T-helper 17 cell (primary cell): ENCODE data around the gene DRICH1. TPM values are rescaled to one million over a fixed set of nuclear protein-coding genes. Genes with fewer than 3 reads are reported as not detected.
"Not testable (repeated sequence)": the region's sequence is repeated elsewhere in the genome, so short reads cannot be mapped to it uniquely, and the experiment has no call there.

Experiments
- ATAC-seq: fragments of 150-1000 bp; cut with Tn5 transposase; 2 replicates; pipeline ENCODE4 v1.10.0; 2021; ENCODE audit warnings: mild to moderate bottlenecking, moderate library complexity
- DNase-seq, 3 donors: peaks; one replicate each; pipeline versions ENCODE4 v3.0.0 to v3.0.0-alpha.2; 2020 to 2021
- H3K9me3 ChIP-seq: one replicate; pipeline ENCODE4 v1.7.0; 2013; ENCODE audit warnings: low read length, mild to moderate bottlenecking; ENCODE audit not compliant: control insufficient read depth, poor library complexity, severe bottlenecking
- H3K27ac Mint-ChIP-seq: one replicate; pipeline ENCODE4 v1.8.0; 2022; ENCODE audit warnings: mild to moderate bottlenecking, moderate library complexity, mixed read lengths
- H3K27me3 Mint-ChIP-seq: one replicate; pipeline ENCODE4 v1.8.0; 2022; ENCODE audit warnings: mixed read lengths
- H3K36me3 Mint-ChIP-seq: one replicate; pipeline ENCODE4 v1.8.0; 2022; ENCODE audit warnings: low read depth, mixed read lengths
- H3K4me1 Mint-ChIP-seq: one replicate; pipeline ENCODE4 v1.8.0; 2022; ENCODE audit warnings: mild to moderate bottlenecking, mixed read lengths
- H3K4me3 Mint-ChIP-seq: one replicate; pipeline ENCODE4 v1.8.0; 2022; ENCODE audit warnings: mild to moderate bottlenecking, moderate library complexity, mixed read lengths
- total RNA-seq, 4 donors: library from RNA in 2 of 4; stranded (reverse) in 2 of 4; gene quantifications; one replicate each; pipeline ENCODE4 v1.2.3 and lab custom pipeline; 2022 to 2026

The DRICH1 gene
- total RNA-seq, 2 donors from 2014 or later, result 0.42 to 2.5 TPM

DNA sequence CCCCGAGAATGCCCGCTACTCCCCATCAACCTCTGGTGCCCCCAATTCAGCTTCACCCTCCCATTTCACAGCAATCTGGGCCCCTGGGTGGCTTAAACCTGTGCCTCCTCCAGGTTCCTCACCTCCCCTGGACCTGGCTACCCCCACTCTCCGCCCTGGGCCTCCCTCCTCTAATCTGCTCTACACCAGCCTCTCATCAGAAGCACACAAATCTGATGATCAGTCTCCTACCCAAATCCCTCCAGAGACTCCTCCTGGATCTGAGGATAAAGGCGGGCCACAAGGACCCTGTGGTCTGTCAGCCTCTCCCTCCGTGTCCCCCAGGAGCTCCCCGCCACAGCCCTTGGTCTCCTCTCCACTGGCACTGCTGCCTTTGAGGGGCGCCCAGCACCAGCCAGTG is 28.9 kb downstream of the DRICH1 start:
- no peaks in the 10 kb centered on the region for H3K36me3 Mint-ChIP-seq
- H3K9me3 ChIP-seq, result no peaks in the 10 kb centered on the region
- H3K27ac Mint-ChIP-seq, result no peak overlapping the region
- ATAC-seq (no peak), DNase-seq (no peak)
- H3K4me3 Mint-ChIP-seq, result no peak overlapping the region
- no peaks in the 10 kb centered on the region for H3K27me3 Mint-ChIP-seq
- H3K4me1 Mint-ChIP-seq, result no peaks in the 10 kb centered on the region

DNA sequence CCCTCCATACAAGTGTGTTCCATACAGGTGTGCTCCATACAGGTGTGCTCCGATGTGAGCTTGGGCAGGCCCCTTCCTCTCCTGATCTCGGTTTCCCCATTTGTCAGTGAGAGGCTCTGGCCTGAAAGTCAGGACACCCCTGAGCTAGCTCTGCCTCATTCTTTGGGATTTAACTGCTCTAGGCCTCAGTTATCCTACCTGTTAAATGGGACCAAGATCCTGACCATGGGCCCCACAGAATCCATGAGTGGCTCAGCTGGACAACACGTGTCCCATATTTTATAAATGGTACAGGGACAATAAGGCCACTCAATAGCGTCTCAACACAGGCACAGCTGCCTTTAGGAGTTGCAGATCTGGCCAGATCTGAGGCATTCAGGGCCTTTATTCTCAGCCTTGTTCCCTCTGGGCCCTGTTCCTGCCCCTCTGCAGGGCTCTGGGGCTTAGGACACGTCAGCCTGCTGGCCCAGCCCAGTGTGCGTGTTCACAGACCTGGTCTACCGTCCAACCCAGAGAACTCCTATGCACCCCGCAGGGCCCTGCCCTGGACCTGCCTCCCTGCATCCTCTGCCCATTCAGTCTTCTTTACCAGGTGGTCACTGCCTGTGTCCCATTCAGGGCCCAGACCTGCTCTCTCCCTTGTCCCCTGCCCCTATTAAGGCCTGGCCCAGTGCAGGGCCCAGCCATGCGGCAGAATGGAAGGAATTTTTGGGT is 33.2 kb downstream of the DRICH1 start:
- H3K4me1 Mint-ChIP-seq, result peaks cover 2% of the 10 kb centered on the region
- no peak for DNase-seq
- ATAC-seq, result no peak

DNA sequence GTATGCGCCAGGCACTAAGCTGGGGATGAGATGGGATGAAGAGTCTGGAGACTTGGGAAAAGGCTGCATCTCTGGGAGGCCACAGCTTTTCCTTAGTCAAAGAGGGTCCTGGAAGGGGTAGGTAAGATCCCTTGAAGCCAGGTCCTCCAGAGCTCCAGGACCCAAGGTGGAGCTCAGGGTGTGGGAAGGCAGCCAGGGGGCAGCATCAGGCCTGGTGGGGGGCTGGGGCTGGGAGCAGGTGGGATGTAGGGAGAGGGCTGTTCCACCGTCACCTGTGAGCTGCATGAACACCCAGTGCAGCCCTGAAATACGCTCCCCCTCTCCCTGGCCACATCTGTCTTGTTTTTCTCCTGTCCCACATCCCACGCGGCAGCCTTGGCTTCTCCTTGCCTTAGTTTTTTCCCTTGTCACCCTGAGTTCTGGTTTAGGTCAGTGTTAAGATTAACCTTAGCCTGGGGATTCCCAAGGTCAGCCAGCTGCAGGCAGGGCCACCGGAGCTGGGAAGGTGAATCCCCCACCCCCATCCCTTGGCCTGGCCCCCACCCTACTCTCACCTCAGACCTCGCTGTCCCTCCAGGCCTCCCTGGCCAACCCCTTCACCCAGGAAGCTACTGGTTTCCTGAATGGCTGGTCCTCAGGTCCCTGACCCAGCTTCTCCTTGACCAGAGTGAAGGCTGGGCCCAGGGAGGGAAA is 34.4 kb downstream of the DRICH1 start:
- ATAC-seq, H3K9me3 ChIP-seq, H3K4me3 Mint-ChIP-seq, H3K36me3 Mint-ChIP-seq, H3K27ac Mint-ChIP-seq, DNase-seq, H3K4me1 Mint-ChIP-seq, H3K27me3 Mint-ChIP-seq: not testable (repeated sequence)

More for the DNA sequence above, 33.2 kb downstream of the DRICH1 start:
- H3K27me3 Mint-ChIP-seq, result no peaks in the 10 kb centered on the region
- H3K27ac Mint-ChIP-seq, result no peak overlapping the region
- no peaks in the 10 kb centered on the region for H3K9me3 ChIP-seq
- no peak overlapping the region for H3K4me3 Mint-ChIP-seq
- H3K36me3 Mint-ChIP-seq, result no peaks in the 10 kb centered on the region

GRCh38 chr22:23595904-23596303 is 36.2 kb downstream of the DRICH1 start:
- DNase-seq, ATAC-seq, H3K4me1 Mint-ChIP-seq, H3K36me3 Mint-ChIP-seq, H3K9me3 ChIP-seq, H3K4me3 Mint-ChIP-seq: not testable (repeated sequence)
- peak overlapping the region; percentile 29 for H3K27ac Mint-ChIP-seq
- peaks cover 12% of the 10 kb centered on the region for H3K27me3 Mint-ChIP-seq

GRCh38 chr22:23591846-23592245 is 40.3 kb downstream of the DRICH1 start:
- ATAC-seq (no peak), DNase-seq (no peak)
- H3K4me3 Mint-ChIP-seq, result no peak overlapping the region
- H3K9me3 ChIP-seq, result no peaks in the 10 kb centered on the region
- no peak overlapping the region for H3K27ac Mint-ChIP-seq
- H3K27me3 Mint-ChIP-seq, result peaks cover 14% of the 10 kb centered on the region
- peaks cover 2% of the 10 kb centered on the region for H3K4me1 Mint-ChIP-seq
- peaks cover 4% of the 10 kb centered on the region for H3K36me3 Mint-ChIP-seq

DNA sequence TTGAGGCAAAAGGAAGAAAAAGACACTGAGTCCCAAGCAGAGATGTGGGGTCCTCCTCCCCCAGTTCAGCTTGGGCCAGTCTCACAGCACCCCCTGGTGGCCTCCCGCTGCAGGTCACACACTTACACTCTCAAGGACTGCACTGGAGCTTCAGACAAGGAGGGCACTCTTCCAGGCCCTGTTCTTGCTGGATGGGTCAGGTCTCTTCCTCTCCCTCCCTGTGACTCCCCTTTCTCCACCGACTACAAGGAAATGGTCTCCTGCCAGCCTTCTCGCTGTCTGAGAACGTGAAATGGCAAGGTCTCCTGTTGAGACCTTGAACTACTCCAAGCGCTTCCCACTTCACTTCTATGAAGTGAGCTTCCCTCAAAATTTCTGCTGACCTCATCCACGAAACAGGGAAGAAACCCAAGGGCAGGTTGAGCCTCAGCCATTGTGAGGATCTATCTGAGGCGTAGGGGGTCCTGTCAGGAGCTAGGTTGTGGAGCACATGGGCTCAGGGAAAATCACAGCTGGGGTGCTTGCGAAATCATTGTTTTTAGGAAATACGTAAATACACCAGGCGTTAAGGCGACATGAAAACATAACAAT is 40.8 kb downstream of the DRICH1 start:
- no peak overlapping the region for H3K27ac Mint-ChIP-seq

DNA sequence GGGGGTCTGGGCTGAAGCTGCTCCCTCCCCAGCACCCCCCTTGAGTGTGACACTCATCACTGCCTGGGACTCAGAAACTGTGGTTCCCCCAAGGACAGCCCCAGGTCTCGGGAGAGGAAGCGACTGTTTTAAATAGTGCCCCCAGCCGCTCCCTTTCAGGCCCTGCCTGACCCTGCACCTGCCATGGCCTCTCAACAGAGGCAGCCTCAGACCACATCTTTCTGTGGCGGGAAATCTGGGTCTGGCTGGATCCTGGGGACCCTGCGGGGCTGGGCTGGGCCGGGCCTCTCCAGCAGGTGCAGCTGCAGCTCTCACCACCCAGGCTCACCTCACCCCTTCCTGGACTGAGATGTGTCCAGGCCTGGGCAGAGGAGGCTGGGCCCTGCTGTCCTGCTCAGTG is 48.3 kb downstream of the DRICH1 start:
- H3K9me3 ChIP-seq, result peaks cover 2% of the 10 kb centered on the region
- ATAC-seq (no peak), DNase-seq (no peak)
- H3K4me3 Mint-ChIP-seq, result no peak overlapping the region
- H3K27ac Mint-ChIP-seq, result no peak overlapping the region
- peaks cover 2% of the 10 kb centered on the region for H3K36me3 Mint-ChIP-seq
- H3K27me3 Mint-ChIP-seq, result peaks cover 35% of the 10 kb centered on the region
- no peaks in the 10 kb centered on the region for H3K4me1 Mint-ChIP-seq

More for the DNA sequence above, 40.8 kb downstream of the DRICH1 start:
- H3K9me3 ChIP-seq, result no peaks in the 10 kb centered on the region
- ATAC-seq, result peak; percentile 55
- Mint-ChIP-seq H3K4me3 (no peak overlapping the region), H3K36me3 (peaks cover 4% of the 10 kb centered on the region), H3K27me3 (peaks cover 14% of the 10 kb centered on the region), H3K4me1 (peaks cover 2% of the 10 kb centered on the region)
- DNase-seq, result peak; percentile 18 to 33 (median 28)

DNA sequence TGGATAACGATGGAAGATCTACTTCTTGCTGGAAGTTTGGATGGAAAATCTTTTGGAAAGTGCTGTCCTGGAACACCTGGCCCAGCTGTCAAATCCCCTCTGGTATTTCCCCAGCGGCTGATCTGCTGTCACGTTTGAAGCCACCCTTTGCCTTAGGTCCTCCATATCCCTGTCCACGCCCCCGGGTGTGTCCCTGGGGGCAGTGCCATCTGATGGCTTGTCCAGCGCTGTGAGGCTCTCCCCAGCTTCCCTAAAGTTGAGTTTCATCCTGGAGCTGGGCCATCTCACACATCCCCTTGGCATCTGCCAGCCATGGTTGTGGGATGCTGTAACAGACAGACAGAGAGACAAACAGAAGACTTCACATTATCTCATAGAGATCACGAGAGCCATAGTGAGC is 49.0 kb downstream of the DRICH1 start:
- Mint-ChIP-seq H3K27ac (no peak overlapping the region), H3K27me3 (peaks cover 42% of the 10 kb centered on the region), H3K4me3 (no peak overlapping the region), H3K4me1 (no peaks in the 10 kb centered on the region), H3K36me3 (peaks cover 2% of the 10 kb centered on the region)
- no peak for ATAC-seq
- peaks cover 2% of the 10 kb centered on the region for H3K9me3 ChIP-seq
- DNase-seq, result no peak

GRCh38 chr22:23581260-23581650 is 50.9 kb downstream of the DRICH1 start:
- peaks cover 2% of the 10 kb centered on the region for H3K9me3 ChIP-seq
- ATAC-seq (no peak), DNase-seq (no peak)
- H3K4me1 Mint-ChIP-seq, result peaks cover 3% of the 10 kb centered on the region
- H3K4me3 Mint-ChIP-seq, result no peak overlapping the region
- no peak overlapping the region for H3K27ac Mint-ChIP-seq
- H3K27me3 Mint-ChIP-seq, result peaks cover 54% of the 10 kb centered on the region
- H3K36me3 Mint-ChIP-seq, result peaks cover 2% of the 10 kb centered on the region

DNA sequence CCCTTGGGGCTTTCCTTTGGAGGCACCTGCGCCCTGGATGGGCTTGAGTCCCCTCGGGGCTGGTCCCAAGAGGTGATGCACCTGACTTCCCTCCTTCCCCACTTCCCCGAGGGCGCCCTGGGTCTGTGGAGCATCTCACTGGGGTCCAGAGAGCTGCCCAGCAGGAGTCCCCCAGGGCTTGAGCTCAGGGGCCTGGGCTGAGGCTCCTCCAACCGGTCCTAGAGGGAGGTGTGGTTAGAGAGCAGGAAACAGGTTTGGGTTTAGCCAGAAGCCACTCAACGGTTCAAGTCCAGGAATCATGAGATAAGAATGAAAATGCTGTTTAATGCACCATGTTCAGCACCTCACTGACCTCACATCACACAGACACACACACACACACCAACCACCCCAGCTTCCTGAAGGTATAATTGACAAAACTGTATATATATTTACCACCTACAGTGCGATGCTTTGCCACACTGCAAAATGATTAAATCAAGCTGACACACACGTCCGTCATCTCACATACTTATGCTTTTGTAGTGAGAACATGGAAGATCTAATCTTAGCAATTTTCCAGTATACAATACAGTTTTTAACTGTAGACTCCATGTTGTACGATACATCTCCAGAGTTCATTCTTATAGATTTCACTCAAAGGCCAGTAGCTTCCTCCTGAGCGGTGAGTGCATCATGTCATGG is 51.4 kb downstream of the DRICH1 start:
- H3K9me3 ChIP-seq, result peaks cover 2% of the 10 kb centered on the region
- peaks cover 54% of the 10 kb centered on the region for H3K27me3 Mint-ChIP-seq
- H3K27ac Mint-ChIP-seq, result no peak overlapping the region
- DNase-seq (no peak), ATAC-seq (no peak)
- peaks cover 3% of the 10 kb centered on the region for H3K36me3 Mint-ChIP-seq
- peaks cover 3% of the 10 kb centered on the region for H3K4me1 Mint-ChIP-seq
- H3K4me3 Mint-ChIP-seq, result no peak overlapping the region

DNA sequence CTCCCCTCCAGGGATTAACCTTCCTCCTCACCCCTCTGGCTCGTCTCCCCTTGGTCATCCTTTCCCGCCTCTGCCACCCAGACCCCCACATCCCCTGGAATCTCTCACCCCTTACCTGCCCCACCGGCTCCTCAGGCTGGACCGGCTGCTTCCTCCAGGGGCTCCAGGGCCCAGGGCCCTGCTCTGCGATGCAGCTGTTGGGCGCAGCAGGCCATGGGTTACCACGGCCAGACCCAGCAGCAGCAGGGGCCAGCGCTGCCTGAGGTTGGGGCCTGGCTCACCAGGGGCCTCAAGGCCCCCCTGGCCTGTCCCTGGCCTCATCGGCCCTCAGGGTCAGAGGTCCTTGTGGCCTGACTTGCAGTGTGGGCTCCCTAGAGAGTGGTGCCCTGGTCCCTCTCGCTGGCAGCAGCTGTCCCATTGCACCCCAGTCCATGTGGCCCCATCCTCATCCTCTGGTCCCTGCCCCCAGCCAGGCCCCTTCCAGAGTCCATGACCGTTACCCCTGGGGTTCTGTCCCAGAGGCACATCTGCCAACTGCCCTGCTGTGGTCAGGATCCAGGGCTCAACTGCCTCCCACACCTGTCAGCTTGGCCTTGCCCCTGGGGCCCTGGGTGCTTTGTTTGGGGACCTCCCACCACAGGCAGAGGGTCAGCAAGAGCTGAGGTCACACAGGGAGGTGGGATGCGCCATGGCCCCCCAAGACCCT is 52.1 kb downstream of the DRICH1 start, which contains the start of gene IGLL1:
TSS of gene IGLL1 (minus strand) at position 421 of the 706 bp plus-strand sequence. CDS start at position 321, 100 bp downstream.
- Mint-ChIP-seq H3K27ac (no peak within 1 kb of the TSS), H3K27me3 (peaks cover 56% of the 10 kb centered on the region), H3K4me1 (peaks cover 6% of the 10 kb centered on the region), H3K36me3 (peaks cover 8% of the 10 kb centered on the region), H3K4me3 (no peak within 1 kb of the TSS)
- ATAC-seq, result no peak
- no peak for DNase-seq
- H3K9me3 ChIP-seq, result peaks cover 2% of the 10 kb centered on the region

GRCh38 chr22:23579280-23579679 is 52.8 kb downstream of the DRICH1 start:
- H3K27me3 Mint-ChIP-seq, result peaks cover 49% of the 10 kb centered on the region
- H3K9me3 ChIP-seq, result peaks cover 2% of the 10 kb centered on the region
- peaks cover 8% of the 10 kb centered on the region for H3K36me3 Mint-ChIP-seq
- no peak overlapping the region for H3K4me3 Mint-ChIP-seq
- ATAC-seq (no peak), DNase-seq (no peak)
- H3K27ac Mint-ChIP-seq, result no peak overlapping the region
- H3K4me1 Mint-ChIP-seq, result peaks cover 6% of the 10 kb centered on the region
